HL-60 (cell line): ENCODE measurements around the gene CHCHD6.

Source experiments
- DNase-seq, 2 experiments: peaks; one replicate each; pipeline ENCODE4 v3.0.0-alpha.2; 2010 to 2020; ENCODE audit warnings: low read depth in 1 of 2, low spot score in 1 of 2
- H3K27ac ChIP-seq: fragments of 250-450 bp; sonication (Bioruptor Pico); replicated peaks from 2 replicates; pipeline ENCODE4 v1.5.1; 2020; ENCODE audit warnings: mild to moderate bottlenecking, moderate library complexity
- H3K27me3 ChIP-seq: fragments of 250-450 bp; sonication (Bioruptor Pico); 2 replicates; pipeline ENCODE4 v1.5.1; 2021; ENCODE audit warnings: mild to moderate bottlenecking, moderate library complexity; ENCODE audit not compliant: insufficient read depth, poor library complexity, severe bottlenecking
- H3K4me3 ChIP-seq: replicated peaks from 2 replicates; pipeline ENCODE4 v1.5.1; 2011; ENCODE audit warnings: mild to moderate bottlenecking, control low read depth, low read length; ENCODE audit not compliant: insufficient read depth
- CTCF ChIP-seq: IDR thresholded peaks from one replicate; pipeline ENCODE4 v1.5.1; 2011; ENCODE audit warnings: low read length, control low read depth, inconsistent platforms; ENCODE audit not compliant: insufficient read depth
- GABPA ChIP-seq: IDR thresholded peaks from 2 replicates; pipeline ENCODE4 v1.6.1; 2012; ENCODE audit warnings: low read depth
- POLR2AphosphoS5 ChIP-seq: IDR thresholded peaks from 2 replicates; pipeline ENCODE4 v1.6.1; 2012; ENCODE audit warnings: low read depth
- REST ChIP-seq: IDR thresholded peaks from 2 replicates; pipeline ENCODE4 v1.6.1; 2012; ENCODE audit warnings: low read depth; ENCODE audit not compliant: insufficient replicate concordance
- SPI1 ChIP-seq: IDR thresholded peaks from 2 replicates; pipeline ENCODE4 v1.6.1; 2012; ENCODE audit warnings: low read depth, mild to moderate bottlenecking, borderline replicate concordance

The CHCHD6 gene

DNA sequence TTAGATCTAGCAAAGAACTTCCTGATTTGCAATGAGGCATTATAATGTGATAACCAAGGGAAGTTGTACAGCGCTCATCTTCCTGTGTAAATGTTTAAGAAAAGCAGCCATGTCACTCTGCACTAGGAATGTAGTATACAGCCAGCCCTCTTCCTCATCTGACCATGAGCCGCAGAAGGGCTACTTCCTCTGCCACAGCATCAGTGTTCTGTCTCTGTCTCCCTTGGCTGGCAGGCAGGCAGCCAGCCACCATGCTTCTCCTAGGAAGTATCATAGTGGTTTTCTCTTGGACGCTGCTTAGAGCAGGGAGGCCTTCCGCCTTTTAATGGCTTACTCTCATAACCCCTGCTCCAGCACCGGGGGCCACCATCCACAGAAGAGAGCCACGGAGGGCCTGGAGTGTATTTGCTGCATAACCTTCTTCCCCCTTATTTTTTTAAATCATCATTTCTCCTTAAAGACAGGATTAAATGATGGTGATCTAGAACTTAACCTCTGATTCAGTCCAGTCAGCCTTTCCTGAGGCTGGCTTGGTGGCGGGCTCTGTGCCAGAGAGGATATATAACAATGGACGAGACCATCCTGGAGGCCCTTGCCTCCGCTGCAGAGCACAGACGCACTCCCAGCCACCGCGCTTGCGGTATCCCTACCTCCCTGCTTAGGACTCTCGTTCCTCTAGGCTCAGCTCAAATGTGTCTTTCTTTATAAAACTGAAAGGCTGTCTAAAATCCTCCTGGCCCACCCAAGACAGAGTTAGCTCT is 221.6 kb downstream of the CHCHD6 start:
- no peak overlapping the region for H3K27ac ChIP-seq
- no peak overlapping the region for H3K4me3 ChIP-seq
- peak in 1 of 2 experiments; percentile 55 for DNase-seq
- TF ChIP-seq GABPA = no peak
- no peak for TF ChIP-seq CTCF
- peak; percentile 71; the same call in 1 of the 2 replicates for TF ChIP-seq SPI1
- no peak for TF ChIP-seq POLR2AphosphoS5
- no peaks in the 10 kb centered on the region for H3K27me3 ChIP-seq

DNA sequence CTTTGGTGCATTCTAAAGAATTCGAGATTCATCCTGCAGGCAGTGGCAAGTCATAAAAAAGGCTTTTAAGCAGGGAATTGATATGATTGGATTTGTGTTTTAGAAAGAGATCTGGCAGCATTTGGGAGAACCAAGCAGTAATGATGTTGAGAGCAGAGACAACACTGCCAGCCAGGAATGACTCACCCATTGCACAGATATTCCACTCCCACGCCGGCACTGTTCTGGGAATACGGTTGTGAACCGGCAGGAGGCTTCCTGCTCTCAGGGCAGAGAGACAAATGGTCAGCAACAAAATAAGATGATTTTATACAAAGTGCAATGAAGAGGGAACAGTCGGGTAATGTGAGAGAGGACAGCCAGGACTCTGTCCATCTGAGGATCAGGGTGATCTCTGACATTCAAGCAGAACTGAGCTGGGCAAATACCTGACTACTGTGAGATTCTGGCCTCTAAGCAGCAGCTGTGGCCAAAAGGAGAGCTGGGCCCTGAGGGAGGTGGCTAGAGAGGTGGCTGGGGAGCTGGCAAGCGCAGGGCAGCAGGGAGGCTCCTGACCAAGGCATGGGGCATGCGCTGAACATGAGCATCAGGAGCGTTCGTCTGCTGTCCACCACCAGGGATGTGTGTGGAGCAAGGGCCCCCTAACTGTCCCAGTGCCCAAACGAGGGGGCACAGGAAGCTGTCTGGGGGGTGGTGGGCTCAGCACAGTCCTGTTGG is 222.8 kb downstream of the CHCHD6 start:
- Histone ChIP-seq H3K27ac (no peak overlapping the region), H3K4me3 (no peak overlapping the region), H3K27me3 (no peaks in the 10 kb centered on the region)
- no peak for TF ChIP-seq GABPA
- TF ChIP-seq REST = no peak
- TF ChIP-seq SPI1 = no peak
- TF ChIP-seq POLR2AphosphoS5 = no peak
- TF ChIP-seq CTCF = no peak
- no peak for DNase-seq

- TF ChIP-seq GABPA (no peak), POLR2AphosphoS5 (no peak), CTCF (no peak), REST (no peak), SPI1 (no peak)
- no peak overlapping the region for H3K27ac ChIP-seq
- H3K4me3 ChIP-seq = no peak overlapping the region
- DNase-seq = no peak
- no peaks in the 10 kb centered on the region for H3K27me3 ChIP-seq
These were observed 223.3 kb downstream of the CHCHD6 start for GRCh38 chr3:126927401-126927750.
